K562 (cell line): Measurements from ENCODE around the gene CSNK1G3. TPM values are rescaled to one million over a fixed set of nuclear protein-coding genes. Genes with fewer than 3 reads are reported as not detected.

ENCODE experiments used
- GATAD2B ChIP-seq: fragments of 450-650 bp; IDR thresholded peaks from 2 replicates; pipeline ENCODE4 v1.6.1; 2017; ENCODE audit warnings: mild to moderate bottlenecking, borderline replicate concordance
- HNRNPUL1 ChIP-seq: fragments of 200-400 bp; formaldehyde crosslinking; IDR thresholded peaks from 2 replicates; pipeline ENCODE4 v1.6.1; 2017; ENCODE audit warnings: low read length
- KDM4B ChIP-seq, 2 experiments: fragments of 450-650 bp in 1 of 2; sonication (generic) in 1 of 2; IDR thresholded peaks; 2 replicates each; pipeline ENCODE4 v1.6.1; 2016 to 2017; ENCODE audit warnings: borderline replicate concordance in 2 of 2, antibody characterized with exemption in 1 of 2, low read depth in 1 of 2, mild to moderate bottlenecking in 1 of 2
- POLR2AphosphoS5 ChIP-seq: IDR thresholded peaks from 2 replicates; pipeline ENCODE4 v1.6.1; 2011; ENCODE audit warnings: mild to moderate bottlenecking, low read depth, low read length, moderate library complexity; ENCODE audit not compliant: control insufficient read depth, insufficient read depth
- XRCC3 ChIP-seq: fragments of 450-650 bp; IDR thresholded peaks from 2 replicates; pipeline ENCODE4 v1.6.1; 2017; ENCODE audit warnings: mild to moderate bottlenecking, moderate library complexity
- XRCC4 ChIP-seq: IDR thresholded peaks from one replicate; pipeline ENCODE4 v1.6.1; 2011; ENCODE audit not compliant: insufficient read depth, insufficient read length; ENCODE audit errors: extremely low read depth
- ZNF174 ChIP-seq: fragments of 250-450 bp; sonication (Bioruptor Pico); IDR thresholded peaks from 2 replicates; pipeline ENCODE4 v1.4.0; 2020; ENCODE audit warnings: mild to moderate bottlenecking
- ZNF175 ChIP-seq: fragments of 200-800 bp; sonication (Bioruptor generic); IDR thresholded peaks from 2 replicates; pipeline ENCODE4 v1.6.1; 2016; ENCODE audit warnings: low read depth, mild to moderate bottlenecking, missing genetic modification characterization, missing compliant biosample characterization
- ZNF79 ChIP-seq: fragments of 250-450 bp; sonication (Bioruptor Pico); IDR thresholded peaks from 2 replicates; pipeline ENCODE4 v1.4.0; 2020; ENCODE audit warnings: low read depth, mild to moderate bottlenecking, moderate library complexity
- polyA plus RNA-seq, 8 experiments: library from polyadenylated mRNA; depleted of rRNA in 4 of 8; stranded (reverse) in 5 of 8; unstranded in 3 of 8; fragments of >200 nt; fragmentation: Nextera tagmentation in 2 of 8; fragmentation: Illumina TruSeq in 1 of 8; extraction: Ambion mirVana in 2 of 8; extraction: Trizol in 1 of 8; gene quantifications; 2 replicates each; pipeline versions ENCODE4 v1.2.1 to v1.2.3, GENCODE V29; 2011 to 2014; ENCODE audit warnings: inconsistent platforms in 1 of 8, missing spikeins in 1 of 8
- total RNA-seq, 7 experiments: library from RNA; depleted of rRNA in 6 of 7; stranded (reverse); fragments of >200 nt in 6 of 7; fragmentation: Illumina TruSeq in 2 of 7; extraction: Trizol in 2 of 7; gene quantifications; 2 replicates each; pipeline versions ENCODE4 v1.2.1 to v1.2.3, GENCODE V29; 2011 to 2021; ENCODE audit warnings: low replicate concordance in 1 of 7
- TF ChIP-seq, protein P1 (sequence below): fragments of 150-350 bp; conservative IDR thresholded peaks from 2 replicates; pipeline ENCODE4 v1.6.1; 2014; ENCODE audit warnings: low read length
- TF ChIP-seq, protein P2 (sequence below): sonication (generic); IDR thresholded peaks from 2 replicates; pipeline ENCODE4 v1.6.1; 2016
- TF ChIP-seq, protein P3 (sequence below): fragments of 250-450 bp; sonication (Bioruptor Pico); IDR thresholded peaks from 2 replicates; pipeline ENCODE4 v1.5.0; 2022; ENCODE audit warnings: mild to moderate bottlenecking

CSNK1G3 gene
- total and polyA plus RNA-seq, 9 of the 15 experiments (the other 6 are each of a cell fraction or from before 2014, with no cell fraction given) = 8.3 to 27.6 (median 16.5) TPM

DNA sequence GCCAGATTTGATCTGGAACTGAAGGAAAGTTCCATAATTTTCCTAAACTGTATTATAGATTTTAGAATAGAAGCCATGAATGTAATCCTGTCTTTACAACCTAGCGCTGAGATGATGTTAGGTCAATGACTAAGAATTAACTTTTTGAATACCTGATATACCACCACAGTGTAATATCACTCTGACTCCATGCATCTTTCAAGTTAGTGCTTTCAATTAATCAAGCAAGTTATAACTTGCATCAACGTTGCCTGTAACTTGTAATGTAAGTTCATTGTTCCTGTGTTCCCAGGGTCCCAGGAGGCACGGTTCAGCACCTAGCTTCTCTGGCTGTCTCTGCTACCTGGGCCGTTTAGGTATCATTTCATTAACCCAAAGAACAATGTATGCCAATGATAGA, 139.3 kb downstream of the CSNK1G3 start (continued):
- TF ChIP-seq, protein P1, sequence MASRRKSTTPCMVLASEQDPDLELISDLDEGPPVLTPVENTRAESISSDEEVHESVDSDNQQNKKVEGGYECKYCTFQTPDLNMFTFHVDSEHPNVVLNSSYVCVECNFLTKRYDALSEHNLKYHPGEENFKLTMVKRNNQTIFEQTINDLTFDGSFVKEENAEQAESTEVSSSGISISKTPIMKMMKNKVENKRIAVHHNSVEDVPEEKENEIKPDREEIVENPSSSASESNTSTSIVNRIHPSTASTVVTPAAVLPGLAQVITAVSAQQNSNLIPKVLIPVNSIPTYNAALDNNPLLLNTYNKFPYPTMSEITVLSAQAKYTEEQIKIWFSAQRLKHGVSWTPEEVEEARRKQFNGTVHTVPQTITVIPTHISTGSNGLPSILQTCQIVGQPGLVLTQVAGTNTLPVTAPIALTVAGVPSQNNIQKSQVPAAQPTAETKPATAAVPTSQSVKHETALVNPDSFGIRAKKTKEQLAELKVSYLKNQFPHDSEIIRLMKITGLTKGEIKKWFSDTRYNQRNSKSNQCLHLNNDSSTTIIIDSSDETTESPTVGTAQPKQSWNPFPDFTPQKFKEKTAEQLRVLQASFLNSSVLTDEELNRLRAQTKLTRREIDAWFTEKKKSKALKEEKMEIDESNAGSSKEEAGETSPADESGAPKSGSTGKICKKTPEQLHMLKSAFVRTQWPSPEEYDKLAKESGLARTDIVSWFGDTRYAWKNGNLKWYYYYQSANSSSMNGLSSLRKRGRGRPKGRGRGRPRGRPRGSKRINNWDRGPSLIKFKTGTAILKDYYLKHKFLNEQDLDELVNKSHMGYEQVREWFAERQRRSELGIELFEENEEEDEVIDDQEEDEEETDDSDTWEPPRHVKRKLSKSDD = no peak
- no peak for TF ChIP-seq GATAD2B
- TF ChIP-seq POLR2AphosphoS5 = no peak
- no peak for TF ChIP-seq ZNF79
- TF ChIP-seq, protein P2, sequence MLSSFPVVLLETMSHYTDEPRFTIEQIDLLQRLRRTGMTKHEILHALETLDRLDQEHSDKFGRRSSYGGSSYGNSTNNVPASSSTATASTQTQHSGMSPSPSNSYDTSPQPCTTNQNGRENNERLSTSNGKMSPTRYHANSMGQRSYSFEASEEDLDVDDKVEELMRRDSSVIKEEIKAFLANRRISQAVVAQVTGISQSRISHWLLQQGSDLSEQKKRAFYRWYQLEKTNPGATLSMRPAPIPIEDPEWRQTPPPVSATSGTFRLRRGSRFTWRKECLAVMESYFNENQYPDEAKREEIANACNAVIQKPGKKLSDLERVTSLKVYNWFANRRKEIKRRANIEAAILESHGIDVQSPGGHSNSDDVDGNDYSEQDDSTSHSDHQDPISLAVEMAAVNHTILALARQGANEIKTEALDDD = no peak
- TF ChIP-seq, protein P3, sequence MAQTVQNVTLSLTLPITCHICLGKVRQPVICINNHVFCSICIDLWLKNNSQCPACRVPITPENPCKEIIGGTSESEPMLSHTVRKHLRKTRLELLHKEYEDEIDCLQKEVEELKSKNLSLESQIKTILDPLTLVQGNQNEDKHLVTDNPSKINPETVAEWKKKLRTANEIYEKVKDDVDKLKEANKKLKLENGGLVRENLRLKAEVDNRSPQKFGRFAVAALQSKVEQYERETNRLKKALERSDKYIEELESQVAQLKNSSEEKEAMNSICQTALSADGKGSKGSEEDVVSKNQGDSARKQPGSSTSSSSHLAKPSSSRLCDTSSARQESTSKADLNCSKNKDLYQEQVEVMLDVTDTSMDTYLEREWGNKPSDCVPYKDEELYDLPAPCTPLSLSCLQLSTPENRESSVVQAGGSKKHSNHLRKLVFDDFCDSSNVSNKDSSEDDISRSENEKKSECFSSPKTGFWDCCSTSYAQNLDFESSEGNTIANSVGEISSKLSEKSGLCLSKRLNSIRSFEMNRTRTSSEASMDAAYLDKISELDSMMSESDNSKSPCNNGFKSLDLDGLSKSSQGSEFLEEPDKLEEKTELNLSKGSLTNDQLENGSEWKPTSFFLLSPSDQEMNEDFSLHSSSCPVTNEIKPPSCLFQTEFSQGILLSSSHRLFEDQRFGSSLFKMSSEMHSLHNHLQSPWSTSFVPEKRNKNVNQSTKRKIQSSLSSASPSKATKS (CRISPR knock-in tag) = no peak
- no peak for TF ChIP-seq XRCC3
- TF ChIP-seq HNRNPUL1 = no peak
- no peak for TF ChIP-seq ZNF175 (CRISPR knock-in tag)
- no peak for TF ChIP-seq XRCC4
- no peak for TF ChIP-seq ZNF174
- TF ChIP-seq KDM4B (IDR thresholded peaks at IDR 0.05; ENCODE audit: borderline replicate concordance in 2 of 2, low read depth in 1 of 2) = no peak
